Measurements from ENCODE around the gene TIGD3. TPM values are rescaled to one million over a fixed set of nuclear protein-coding genes. Genes with fewer than 3 reads are reported as not detected.

TIGD3 gene
- total and polyA plus RNA-seq, 10 of the 15 experiments (the other 5 are each of a cell fraction or from before 2014, with no cell fraction given) = 0.13 to 1.4 (median 0.57) TPM

GRCh38 chr11:65315204-65315865 is 39.2 kb upstream of the TIGD3 start (continued):
- TF ChIP-seq IKZF1 (conservative IDR thresholded peaks at IDR 0.05) (peak; percentile 17; the same call in 1 of the 2 replicates), ESRRA (IDR thresholded peaks at IDR 0.05; ENCODE audit: low read length) (no peak), BHLHE40 (IDR thresholded peaks at IDR 0.05; ENCODE audit: borderline replicate concordance in 1 of 2, low read depth in 2 of 2, low read length in 1 of 2) (peak; percentile 10 to 13; a peak in 1 of 4 replicates), FOXK2 (IDR thresholded peaks at IDR 0.05) (no peak), BACH1 (IDR thresholded peaks at IDR 0.05; ENCODE audit: borderline replicate concordance) (0 out of 2 replicates have a peak, but pooled peaks have one; percentile 22), SMARCA5 (IDR thresholded peaks at IDR 0.05) (peak; percentile 57; the same call in 1 of the 2 replicates), CHD1 (IDR thresholded peaks at IDR 0.05; ENCODE audit: low read depth, low read length) (no peak), IKZF2 (IDR thresholded peaks at IDR 0.05) (no peak), SMC3 (IDR thresholded peaks at IDR 0.05; ENCODE audit: borderline replicate concordance, low read length) (peak; percentile 90)
- TF ChIP-seq, protein P1, sequence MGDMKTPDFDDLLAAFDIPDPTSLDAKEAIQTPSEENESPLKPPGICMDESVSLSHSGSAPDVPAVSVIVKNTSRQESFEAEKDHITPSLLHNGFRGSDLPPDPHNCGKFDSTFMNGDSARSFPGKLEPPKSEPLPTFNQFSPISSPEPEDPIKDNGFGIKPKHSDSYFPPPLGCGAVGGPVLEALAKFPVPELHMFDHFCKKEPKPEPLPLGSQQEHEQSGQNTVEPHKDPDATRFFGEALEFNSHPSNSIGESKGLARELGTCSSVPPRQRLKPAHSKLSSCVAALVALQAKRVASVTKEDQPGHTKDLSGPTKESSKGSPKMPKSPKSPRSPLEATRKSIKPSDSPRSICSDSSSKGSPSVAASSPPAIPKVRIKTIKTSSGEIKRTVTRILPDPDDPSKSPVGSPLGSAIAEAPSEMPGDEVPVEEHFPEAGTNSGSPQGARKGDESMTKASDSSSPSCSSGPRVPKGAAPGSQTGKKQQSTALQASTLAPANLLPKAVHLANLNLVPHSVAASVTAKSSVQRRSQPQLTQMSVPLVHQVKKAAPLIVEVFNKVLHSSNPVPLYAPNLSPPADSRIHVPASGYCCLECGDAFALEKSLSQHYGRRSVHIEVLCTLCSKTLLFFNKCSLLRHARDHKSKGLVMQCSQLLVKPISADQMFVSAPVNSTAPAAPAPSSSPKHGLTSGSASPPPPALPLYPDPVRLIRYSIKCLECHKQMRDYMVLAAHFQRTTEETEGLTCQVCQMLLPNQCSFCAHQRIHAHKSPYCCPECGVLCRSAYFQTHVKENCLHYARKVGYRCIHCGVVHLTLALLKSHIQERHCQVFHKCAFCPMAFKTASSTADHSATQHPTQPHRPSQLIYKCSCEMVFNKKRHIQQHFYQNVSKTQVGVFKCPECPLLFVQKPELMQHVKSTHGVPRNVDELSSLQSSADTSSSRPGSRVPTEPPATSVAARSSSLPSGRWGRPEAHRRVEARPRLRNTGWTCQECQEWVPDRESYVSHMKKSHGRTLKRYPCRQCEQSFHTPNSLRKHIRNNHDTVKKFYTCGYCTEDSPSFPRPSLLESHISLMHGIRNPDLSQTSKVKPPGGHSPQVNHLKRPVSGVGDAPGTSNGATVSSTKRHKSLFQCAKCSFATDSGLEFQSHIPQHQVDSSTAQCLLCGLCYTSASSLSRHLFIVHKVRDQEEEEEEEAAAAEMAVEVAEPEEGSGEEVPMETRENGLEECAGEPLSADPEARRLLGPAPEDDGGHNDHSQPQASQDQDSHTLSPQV (IDR thresholded peaks at IDR 0.05) = peak; percentile 59; the same call in 1 of the 2 replicates
